NCI-H1930 (cell line): Measurements from ENCODE around the gene LPA.
"Not testable (repeated sequence)": the region's sequence is repeated elsewhere in the genome, so short reads cannot be mapped to it uniquely, and the experiment has no call there.

Experiments
- DNase-seq, 2 experiments: peaks; one replicate each; lab custom pipeline; 2025; lab: John Stamatoyannopoulos, UW

LPA gene, protein sequence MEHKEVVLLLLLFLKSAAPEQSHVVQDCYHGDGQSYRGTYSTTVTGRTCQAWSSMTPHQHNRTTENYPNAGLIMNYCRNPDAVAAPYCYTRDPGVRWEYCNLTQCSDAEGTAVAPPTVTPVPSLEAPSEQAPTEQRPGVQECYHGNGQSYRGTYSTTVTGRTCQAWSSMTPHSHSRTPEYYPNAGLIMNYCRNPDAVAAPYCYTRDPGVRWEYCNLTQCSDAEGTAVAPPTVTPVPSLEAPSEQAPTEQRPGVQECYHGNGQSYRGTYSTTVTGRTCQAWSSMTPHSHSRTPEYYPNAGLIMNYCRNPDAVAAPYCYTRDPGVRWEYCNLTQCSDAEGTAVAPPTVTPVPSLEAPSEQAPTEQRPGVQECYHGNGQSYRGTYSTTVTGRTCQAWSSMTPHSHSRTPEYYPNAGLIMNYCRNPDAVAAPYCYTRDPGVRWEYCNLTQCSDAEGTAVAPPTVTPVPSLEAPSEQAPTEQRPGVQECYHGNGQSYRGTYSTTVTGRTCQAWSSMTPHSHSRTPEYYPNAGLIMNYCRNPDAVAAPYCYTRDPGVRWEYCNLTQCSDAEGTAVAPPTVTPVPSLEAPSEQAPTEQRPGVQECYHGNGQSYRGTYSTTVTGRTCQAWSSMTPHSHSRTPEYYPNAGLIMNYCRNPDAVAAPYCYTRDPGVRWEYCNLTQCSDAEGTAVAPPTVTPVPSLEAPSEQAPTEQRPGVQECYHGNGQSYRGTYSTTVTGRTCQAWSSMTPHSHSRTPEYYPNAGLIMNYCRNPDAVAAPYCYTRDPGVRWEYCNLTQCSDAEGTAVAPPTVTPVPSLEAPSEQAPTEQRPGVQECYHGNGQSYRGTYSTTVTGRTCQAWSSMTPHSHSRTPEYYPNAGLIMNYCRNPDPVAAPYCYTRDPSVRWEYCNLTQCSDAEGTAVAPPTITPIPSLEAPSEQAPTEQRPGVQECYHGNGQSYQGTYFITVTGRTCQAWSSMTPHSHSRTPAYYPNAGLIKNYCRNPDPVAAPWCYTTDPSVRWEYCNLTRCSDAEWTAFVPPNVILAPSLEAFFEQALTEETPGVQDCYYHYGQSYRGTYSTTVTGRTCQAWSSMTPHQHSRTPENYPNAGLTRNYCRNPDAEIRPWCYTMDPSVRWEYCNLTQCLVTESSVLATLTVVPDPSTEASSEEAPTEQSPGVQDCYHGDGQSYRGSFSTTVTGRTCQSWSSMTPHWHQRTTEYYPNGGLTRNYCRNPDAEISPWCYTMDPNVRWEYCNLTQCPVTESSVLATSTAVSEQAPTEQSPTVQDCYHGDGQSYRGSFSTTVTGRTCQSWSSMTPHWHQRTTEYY (N-terminal part only)

DNA sequence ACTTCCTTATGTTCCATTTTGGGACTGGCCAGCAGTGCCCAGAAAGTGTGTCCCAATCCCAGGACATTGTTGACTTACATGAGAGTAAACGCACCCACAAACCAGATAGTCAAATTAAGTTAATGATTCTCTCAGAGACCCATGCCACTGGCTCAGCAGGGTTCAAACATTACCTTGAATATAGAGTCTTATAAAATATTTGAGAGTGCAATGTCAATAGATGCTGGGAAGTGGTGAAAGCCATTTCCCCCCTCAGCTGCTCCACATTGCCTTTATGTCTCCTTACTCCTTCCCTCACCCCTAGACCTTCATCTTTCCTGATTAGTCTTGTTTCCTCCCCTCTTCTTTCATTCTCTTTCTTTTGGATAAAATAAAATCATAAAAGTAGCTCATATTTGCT, at the start of gene LPA:
TSS of gene LPA (minus strand) at position 78 of the 400 bp plus-strand sequence. CDS start at position 17, 61 bp downstream.
- DNase-seq: not testable (repeated sequence)

DNA sequence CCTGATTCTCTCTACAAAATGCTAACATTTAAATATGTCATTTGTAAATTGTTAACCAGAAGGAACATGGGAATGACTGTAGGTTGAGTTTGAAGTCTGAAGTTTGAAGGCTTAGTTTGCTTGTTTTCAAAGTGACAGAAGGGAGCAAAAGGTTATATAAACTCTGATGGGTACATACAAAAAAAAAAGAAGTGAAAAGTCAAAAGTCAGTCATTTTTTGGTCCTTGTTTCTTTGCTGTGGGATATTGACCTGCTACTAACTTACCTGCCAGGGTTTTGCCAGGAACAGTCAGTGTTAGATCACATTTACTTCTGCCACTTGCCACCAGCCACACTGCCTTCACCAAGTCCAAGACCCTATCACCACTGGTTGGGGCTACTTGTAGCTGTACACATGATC, 44.9 kb upstream of the LPA start:
- DNase-seq: not testable (repeated sequence)

DNA sequence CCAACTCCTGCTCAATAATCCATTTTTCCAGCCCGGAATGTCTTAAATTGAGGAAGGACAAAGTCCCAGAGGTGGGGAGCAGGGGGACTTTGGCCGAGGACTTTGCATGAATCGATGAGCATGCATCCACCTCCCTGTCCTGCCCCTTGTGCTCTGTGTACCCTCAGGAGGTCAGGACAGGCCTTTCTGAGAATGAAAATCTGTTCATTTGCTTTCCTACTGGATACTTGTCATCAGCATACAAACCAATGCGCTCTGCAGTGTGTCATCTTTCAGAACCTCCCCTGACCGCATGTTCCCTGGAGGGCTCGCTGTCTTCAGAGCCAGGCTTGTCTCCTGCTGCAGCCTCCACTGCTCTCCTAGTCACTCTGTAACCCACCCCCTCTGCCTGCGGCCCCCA, 40.6 kb upstream of the LPA start:
- not testable (repeated sequence) for DNase-seq

DNA sequence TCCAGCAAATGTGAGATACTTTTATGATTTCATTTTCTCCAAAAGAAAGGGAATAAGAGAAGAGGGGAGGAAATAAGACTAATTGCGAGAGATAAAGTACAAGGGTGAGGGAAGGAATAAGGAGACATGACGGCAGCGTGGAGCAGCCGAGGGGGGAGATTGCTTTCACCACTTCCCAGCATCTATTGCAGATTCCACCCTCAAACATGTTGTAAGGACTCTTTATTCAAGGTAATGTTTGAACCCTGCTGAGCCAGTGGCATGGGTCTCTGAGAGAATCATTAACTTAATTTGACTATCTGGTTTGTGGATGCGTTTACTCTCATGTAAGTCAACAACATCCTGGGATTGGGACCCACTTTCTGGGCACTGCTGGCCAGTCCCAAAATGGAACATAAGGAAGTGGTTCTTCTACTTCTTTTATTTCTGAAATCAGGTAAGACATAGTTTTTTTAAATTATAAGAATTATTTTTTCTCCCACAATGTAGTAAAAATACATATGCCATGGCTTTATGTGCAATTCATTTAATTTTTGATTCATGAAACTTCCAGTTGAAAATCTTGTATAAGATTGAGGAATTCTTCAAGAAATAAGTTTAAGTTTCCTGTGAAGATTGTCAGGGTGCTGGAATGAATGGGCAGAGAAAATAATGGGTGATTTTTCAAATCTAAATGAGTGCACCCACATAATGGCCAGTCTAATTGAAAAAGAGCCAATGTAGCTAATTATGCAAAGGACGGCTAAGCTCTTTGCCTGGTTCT, 38.0 kb upstream of the LPA start, which contains the start of gene PLG:
TSS of gene PLG (plus strand) at position 327 of the 763 bp plus-strand sequence. CDS start at position 388, 61 bp downstream.
- not testable (repeated sequence) for DNase-seq

DNA sequence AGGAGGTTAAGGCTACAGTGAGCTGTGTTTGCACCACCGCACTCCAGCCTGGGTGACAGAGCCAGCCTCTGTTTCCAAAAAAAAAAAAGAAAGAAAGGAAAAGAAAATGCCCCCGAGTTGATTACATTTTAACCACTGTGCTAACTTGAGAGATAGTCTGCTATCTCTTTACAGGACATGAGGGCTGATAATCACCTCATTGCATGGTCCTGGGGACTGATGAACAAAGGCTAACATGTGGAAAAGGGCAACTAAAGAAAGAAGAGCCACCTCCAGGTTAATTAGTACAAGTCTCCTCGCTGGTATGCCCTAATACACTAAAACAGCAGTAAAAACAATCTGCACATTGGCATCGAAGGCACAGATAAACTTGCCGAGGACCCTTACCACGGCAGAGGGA, 33.8 kb upstream of the LPA start:
- no peak for DNase-seq

DNA sequence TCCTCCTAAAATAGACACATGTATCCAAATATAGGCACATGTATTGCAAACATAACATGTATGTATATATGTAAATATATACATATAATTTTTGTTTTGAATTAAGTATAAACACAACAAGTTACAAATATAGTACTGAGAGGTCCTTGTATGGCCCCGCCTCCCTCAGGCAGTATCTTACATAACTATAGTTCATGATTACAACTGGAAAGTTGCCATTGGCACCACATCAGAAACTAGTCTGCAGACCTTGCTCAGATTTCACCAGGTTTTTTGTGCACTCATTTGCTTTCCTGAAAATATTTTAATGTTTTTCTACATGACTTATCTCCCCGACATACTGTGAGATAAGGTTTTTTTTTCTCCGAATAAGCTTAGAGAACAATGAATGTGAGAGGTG, 32.8 kb upstream of the LPA start:
- DNase-seq: not testable (repeated sequence)

DNA sequence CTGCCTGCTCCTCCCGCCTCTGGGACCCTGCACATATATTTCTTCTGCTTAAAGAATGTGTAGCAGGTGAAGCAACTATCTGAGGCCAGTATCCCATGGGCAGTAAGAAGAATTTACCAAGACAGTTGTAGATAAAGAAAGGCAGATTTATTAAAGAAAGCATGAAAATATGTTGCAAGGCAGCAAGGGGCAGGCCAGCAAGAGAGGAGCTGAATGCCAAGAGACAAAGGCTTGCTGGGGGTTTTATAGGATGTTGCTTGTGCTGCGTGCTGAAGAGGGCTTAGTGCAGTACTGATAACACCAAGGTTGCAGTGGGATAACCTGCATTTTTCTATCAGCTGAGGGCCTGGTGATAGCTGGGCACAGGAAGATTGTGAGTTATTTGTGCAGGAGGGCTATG, 31.5 kb upstream of the LPA start:
- DNase-seq: not testable (repeated sequence)

DNA sequence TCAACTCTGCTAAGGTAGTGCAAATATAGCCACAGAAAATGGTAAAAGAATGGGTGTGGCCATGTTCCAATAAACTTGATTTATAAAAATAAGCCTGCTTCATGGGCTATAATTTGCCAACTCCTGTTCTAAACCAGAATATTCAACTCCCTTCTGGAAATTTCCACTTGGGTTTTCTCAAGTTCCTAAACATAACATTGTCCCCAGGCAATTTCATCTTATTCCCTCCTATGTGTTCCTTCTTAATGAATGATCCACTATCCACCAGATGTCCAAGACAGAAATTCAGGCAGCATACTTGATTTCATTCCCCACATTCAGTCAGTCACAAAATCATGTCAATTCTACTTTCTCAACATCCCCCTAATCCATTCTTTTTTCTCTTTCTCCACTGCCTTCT, 30.9 kb upstream of the LPA start:
- DNase-seq: not testable (repeated sequence)

DNA sequence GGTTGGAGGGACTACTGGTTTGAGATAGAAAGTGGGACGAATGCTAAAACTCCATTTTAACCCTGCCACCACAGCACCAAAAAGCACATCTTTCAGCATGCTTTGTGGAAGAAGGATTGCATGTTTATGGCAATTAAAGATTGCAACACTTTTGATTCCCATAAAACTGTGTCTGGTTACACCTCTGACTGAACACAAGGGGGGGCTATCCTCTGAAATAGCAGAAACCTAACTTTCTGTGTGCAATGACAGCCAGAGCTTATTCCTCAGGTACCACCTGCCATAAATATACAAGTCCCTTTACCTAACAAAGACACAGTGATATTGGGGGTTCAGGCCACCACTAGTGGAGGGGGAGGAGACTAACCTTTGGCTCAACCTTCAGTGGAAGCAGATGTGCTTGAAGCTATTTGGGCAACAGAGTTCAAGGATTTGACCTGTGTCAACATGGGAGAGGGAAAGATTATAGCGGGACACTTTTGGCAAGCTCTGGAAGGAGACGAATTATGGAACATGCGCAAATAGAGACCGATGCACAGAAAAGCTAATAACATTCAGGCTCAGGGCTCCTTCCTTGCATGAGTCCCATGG, 28.4 kb upstream of the LPA start:
- DNase-seq: no peak

DNA sequence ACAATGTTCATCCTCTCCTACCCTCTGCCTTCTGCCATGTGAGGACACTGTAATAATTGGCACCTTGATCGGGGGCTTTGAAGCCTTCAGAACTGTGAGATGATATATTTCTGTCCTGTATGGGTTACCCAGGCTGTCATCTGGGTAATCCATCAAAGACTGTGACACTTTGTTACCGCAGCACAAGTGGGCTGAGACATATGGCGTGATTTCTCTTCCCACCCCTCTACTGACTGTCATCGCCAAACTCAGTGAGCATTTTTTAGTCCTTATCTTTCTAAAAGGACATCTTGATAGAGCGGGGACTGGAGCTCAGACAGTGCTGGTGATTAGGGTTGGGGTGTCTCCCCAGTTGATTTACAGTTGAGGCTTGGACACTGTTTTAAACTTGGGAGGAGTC, 27.5 kb upstream of the LPA start:
- DNase-seq: no peak

DNA sequence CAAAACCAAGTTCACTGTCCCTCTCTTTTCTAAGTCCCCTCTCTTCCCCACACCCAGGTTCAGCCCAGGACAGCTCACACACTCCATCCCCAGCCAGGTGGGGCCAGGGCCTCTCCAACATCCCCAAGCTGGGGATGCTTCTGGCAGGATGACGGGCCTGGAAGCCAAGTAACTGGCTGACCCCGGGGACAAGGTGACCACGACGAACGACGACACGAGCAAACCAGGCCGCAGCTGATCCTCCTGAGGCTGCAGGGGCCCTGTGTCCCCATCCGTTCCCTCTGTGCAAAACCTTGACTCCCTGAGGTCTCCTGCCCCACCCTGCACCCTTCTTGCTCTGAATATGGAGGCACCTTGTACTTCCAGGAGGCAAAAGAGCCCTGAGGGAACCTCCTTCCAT, 26.4 kb upstream of the LPA start:
- DNase-seq: no peak

DNA sequence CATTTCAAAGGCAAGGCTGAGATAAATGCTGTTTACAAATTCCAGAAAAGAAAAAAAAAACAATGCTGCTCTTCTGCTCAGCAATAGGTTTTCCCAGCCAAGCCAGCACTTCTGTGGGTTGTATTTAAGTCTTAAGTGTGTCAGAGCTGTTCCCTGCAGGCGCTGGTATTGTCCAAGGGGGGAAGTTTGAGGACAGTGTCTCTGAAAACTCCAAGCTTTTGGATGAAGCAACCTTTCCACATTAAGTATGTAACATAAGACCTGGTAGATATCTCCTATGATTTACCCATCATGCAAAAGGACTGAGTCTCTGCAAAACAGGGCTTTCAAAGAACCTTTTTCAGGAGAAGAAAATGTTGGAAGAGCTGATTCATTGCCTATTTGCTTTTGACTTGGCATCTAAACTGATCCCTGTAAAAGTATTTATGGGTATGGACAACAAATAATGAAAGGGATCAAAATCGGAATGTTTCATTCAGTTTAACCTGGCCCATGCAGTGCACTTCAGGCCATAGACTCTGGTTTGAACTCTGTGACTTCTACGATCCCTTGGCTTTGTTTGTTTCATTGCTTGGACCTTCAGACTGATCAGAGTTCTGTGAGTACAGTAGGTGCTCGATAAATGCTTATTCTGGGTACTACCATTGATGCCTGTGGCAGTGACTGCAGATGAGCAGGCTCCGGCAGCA, 21.8 kb upstream of the LPA start:
- DNase-seq: no peak

DNA sequence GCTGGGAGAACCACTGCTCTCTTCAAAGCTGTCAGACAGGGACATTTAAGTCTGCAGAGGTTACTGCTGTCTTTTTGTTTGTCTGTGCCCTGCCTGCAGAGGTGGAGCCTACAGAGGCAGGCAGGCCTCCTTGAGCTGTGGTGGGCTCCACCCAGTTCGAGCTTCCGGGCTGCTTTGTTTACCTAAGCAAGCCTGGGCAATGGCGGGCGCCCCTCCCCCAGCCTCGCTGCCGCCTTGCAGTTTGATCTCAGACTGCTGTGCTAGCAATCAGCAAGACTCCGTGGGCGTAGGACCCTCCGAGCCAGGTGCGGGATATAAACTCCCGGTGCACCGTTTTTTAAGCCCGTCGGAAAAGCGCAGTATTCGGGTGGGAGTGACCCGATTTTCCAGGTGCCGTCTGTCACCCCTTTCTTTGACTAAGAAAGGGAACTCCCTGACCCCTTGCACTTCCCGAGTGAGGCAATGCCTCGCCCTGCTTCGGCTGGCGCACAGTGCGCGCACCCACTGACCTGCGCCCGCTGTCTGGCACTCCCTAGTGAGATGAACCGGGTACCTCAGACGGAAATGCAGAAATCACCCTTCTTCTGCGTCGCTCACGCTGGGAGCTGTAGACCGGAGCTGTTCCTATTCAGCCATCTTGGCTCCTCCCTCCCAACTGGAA, 21.2 kb upstream of the LPA start:
- DNase-seq: not testable (repeated sequence)

DNA sequence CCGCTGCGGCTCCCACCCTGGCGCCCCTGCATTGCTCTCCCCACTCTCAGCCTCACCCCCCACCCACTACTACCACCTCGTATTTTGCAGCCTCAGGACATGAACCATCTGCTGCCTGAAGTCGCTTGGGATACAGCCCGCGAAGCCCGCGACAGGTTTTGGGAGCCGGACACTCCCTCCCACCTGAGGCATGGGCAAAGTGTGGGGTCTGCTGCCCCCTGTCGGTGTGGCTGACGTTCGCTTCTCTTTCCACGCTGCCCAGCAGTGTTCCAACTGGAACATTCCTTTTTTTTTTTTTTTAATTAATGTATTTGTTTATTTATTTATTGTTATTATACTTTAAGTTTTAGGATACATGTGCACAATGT, 15.3 kb upstream of the LPA start:
- DNase-seq: peak in 1 of 2 experiments; percentile 43

DNA sequence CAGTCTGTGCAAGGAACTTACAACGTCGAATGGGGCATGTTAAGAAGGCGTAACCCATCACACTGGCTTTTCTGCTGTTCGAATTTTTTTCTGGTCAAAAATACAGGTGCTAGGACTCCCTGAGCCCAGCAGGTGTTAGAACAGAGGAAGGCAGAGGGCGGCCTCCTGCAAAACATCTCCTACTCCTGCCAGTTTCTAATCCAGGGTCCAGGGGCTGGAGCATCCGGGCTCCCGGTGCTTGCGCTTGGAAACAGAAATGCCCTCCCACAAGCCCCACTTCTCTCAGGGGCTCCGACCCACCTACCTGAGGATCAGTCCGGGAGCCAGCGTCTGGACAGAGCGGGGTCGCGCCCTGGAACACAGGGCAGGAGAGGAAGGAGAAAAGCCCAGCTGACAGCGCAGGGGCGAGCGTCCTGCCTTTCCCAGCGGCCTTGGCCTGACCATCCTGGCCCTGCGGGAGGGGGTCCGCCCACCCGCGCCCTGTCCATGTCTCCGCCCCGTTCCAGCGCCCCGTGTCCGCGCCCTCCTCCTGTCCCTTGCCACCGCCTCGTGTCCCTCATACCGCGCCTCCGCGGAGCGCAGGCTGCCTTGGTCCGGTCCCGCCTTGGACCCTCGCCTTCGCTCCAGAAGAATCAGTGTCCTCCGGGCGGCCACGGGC, 14.8 kb upstream of the LPA start:
- no peak for DNase-seq

DNA sequence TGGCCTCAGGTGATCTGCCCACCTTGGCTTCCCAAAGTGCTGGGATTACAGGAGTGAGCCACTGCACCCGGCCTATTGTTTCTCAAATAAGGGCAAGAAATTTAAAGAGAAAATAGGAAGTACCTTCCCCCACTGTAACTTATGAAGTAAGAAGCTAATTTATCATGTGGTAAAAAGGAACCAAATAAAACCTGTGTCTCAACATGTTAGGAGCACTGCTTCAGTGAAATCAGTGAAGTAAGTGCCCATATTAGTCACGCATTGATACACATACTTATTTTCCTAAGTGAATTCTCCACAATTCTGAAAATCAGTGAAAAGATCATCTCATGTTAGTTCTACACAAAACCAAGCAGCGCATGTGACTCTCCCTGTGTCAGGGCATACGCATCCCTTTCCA, 14.2 kb upstream of the LPA start:
- DNase-seq: no peak

DNA sequence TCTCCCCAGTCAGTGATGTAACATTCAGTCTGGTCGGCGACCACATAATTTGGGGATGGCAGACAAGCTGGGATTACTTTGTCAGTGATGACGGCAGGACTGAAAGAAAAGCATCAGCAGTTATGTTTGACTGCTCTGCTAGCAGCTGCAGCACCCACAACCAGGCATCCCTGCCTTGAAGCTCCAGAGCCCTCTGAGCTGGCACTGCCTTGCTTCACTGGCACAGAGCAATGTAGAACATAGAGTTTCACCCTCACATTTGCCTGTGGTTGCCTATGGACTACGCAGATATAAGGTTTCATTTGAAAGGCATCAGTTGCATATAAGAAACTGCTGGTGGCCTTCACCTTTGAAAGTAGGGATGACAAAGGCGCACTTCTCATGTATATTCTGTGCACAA, 12.3 kb upstream of the LPA start:
- DNase-seq: not testable (repeated sequence)

DNA sequence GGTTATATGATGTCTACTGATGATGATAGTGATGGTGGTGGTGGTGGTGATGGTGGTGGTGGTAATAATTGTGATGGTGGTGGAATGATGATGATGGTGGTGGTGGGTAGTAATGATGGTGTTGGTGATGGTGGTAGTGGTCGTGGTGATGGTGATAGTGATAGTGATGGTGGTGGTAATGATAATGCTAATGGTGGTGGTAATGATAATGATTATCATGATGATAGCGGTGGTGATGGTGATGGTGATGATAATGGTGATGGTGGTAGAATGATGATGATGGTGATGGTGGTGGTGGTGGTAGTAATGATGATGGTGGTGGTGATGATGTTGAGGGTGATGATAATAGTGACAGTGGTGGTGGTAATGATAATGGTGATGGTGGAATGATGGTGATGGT, 4.5 kb upstream of the LPA start:
- no peak for DNase-seq
